NCI-H526 treated with DMSO at 0.1 percent for 48 hours (cell line): ENCODE data around the gene DCDC2B.

Experiments used
- DNase-seq: peaks from one replicate; lab custom pipeline; 2025; lab: John Stamatoyannopoulos, UW

Gene DCDC2B

DNA sequence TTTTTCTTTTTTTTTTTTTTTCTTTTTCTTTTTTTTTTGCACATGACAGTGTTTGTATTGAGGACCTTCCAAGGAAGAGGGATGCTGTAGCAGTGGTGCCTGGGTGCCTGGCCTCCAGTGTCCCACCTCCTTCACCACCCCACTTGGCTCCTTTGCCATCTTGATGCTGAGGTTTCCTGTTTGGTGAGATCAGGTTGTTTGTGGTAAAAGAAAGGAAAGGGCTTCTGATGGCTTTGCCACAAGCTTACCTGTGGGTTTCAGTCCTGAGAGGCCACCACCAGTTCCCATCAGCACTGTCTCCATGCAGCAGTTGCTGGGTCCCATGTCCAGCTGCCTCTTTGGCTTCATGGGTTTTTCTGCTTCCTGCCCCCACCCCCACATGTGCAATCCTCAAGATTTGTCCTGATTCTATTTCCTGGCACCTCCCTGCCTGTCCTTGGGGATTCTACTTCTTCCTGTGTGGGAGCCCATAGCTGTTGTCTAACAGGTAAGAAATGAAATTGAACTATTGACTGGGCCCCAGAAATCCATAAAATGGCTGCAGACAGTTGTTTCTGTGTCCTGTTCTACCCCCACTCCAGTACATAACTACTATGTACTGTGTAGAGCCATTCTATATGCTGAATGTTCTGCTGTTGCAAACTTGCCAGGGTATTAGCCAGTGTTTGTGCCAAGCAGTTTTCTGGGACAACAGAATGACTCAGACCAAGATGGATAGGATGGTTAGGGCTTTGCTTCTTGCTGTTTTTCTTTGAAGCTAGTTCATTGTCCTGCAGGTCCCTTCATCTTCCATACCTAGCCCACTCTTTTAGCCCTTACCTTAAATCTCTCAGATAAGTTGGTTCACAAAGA lies 12.7 kb upstream of the DCDC2B start:
- no peak for DNase-seq

GRCh38 chr1:32197074-32197473 lies 11.8 kb upstream of the DCDC2B start:
- DNase-seq: no peak

DNA sequence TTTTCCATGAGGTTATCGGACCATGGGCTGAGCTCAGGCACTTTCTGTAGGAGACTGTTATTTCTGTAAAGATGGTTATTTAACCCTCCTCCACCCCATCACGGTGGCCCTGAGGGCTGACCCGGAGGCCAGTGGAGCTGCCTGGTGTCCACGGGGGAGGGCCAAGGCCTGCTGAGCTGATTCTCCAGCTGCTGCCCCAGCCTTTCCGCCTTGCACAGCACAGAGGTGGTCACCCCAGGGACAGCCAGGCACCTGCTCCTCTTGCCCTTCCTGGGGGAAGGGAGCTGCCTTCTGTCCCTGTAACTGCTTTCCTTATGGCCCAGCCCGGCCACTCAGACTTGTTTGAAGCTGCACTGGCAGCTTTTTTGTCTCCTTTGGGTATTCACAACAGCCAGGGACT lies 11.1 kb upstream of the DCDC2B start:
- DNase-seq: no peak

GRCh38 chr1:32198237-32199042 lies 10.4 kb upstream of the DCDC2B start:
- DNase-seq: no peak

- no peak for DNase-seq
These were observed 9.7 kb upstream of the DCDC2B start for GRCh38 chr1:32199043-32199716.

- no peak for DNase-seq
These were observed 9.2 kb upstream of the DCDC2B start for GRCh38 chr1:32199717-32200072.

DNA sequence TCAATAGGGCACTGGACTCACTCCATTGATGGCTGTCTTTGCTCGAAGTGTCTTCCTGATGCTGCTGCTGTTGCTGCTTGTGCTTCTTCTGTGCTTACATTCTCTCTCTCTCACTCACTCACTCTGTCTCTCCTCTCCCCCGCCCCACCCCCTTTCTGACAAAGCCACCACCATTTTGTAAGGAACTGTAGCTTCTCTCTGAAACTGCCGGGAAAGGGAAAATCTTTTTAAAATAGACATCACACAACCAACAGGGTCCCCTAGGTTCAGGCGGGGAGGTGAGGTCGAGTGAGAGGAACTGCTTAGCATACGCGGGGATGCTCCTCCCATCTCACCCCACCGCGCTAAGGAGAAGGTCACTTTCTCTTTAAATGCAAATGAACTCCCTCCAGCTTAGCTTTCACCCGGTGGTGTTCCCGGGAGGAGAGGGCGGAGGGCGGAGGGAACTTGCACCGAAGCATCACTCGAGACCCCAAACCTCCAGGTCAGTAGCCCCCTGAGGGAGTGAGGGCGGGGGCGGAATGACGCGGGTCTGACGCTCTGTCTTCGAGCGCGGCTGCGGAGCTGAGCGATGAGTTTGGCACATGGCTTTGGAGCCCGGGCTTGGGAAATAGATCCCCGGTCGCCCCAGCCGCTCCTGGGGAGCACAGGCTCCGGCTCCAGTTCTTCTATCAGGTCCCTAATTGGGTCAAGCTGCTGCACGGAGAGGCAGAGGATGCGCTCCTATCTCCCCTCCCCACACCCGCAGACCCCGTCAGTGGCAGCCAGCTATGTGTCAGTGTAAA lies 8.5 kb upstream of the DCDC2B start, which contains the start of gene CCDC28B:
CCDC28B (plus strand) TSS at position 370 of the 785 bp plus-strand sequence. CDS start 1,341 bp downstream, outside the sequence.
- DNase-seq: peak; percentile 40

- peak; percentile 29 for DNase-seq
These were observed 7.7 kb upstream of the DCDC2B start for GRCh38 chr1:32201011-32201855.

DNA sequence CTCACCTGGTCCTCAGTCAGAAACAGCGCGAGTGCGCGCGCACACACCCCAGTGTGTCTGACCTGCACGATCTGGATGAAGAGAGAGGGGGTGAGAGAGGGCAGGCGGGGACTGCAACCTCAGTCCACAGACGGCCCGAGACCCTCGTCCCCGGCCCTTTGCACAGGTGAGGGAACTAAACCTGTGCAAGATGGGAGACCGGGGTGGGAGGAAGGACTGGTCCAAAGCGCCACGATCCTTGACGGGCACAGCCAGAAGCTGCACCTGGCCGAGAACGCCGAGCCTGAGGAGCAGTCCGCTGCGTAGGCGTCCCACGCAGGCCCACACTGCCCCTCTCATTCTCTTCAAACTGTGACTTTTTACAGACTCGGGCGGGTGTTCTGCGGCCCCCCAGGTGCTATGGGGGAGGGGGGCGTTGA lies 3.9 kb upstream of the DCDC2B start:
- DNase-seq: no peak

DNA sequence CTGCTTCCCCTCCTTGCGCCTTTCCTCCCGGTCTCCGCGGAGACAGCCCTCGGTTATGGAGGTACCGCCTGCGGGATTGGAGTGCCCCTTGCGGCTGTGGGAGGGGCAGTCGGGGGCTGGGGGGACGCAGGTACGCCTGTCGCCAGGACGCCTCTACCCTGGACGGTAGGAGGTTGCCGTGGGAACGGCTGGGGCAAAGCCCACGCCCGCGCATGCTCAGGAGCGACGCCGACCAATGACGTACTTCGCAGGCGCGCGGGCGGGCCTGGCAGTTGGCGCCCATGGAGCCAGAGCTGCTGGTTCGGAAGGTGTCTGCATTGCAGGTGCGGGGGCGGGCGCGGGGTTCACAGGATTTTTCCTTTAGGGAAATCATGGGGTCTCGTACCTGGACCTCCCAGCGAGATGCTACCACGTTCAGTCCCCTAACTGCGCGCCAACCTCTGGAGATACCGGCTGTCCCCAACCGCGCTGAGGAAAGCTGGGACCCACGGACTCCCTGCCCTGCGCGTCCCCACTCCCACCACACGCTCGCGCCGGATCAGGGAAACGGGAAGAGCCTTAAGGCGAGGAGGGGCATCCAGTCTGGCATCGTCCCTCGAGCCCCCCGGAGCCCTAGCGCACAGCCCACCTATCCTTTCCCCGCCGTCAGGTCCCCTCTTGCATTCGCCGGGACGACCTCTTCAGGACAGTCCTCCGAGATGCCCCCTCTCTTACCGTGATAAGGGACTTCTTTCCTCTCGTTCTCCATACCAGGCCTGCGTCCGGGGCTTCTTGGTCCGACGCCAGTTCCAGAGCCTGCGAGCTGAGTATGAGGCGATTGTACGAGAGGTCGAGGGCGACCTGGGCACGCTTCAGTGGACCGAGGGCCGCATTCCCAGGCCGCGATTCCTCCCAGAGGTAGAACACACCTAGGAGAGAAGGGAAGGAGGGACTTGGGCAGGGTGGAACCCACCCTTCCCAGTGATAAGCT lies 3.2 kb upstream of the DCDC2B start, which contains the start of gene IQCC:
IQCC (plus strand) TSS at position 271 of the 970 bp plus-strand sequence; CDS start at position 282, 11 bp downstream.
- DNase-seq: peak; percentile 74

- no peak for DNase-seq
These were observed 420 bp upstream of the DCDC2B start for GRCh38 chr1:32208469-32208868.

DNA sequence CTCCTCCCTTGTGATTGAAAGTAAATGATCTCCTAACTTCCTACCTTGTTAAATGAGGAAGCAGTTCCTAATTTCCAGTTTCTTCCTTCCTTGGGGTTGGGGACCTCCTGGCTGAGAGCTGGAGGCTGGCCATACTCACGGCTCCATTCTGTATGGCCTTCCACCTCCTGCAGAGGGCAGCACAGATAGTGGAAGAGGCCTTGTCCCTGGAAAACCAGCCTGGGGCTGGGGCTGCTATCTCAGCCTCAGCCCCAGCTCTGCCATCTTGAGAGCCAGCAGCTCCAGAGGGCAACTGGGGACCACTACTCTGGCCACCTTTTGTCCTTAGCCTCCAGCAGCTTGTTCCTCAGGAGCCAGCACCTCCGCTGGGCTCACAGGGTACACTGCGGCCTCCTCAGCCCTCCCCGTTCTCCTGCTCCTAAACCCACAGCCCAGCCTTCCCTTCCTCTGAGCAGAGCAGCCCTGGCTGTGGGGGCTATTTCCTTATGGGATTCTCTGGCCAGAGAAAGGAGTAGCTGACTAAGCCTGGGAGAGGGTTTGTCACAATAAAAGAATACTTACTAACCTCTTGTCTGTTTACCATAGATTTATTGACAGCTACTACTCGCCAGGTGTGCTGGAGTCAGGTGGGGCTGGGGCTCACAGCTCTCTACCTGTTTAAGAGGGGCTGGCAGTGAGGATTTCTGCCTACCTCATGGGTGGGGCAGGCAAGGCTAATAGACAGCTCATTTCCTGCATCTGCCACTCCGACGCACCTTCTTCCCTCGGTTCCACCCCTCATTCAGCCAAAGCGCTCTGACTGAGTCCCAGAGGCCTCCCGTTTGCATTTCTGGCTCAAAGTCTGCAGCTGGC lies 7.0 kb downstream of the DCDC2B start:
- peak; percentile 13 for DNase-seq

GRCh38 chr1:32216566-32216965 lies 7.7 kb downstream of the DCDC2B start:
- no peak for DNase-seq

- no peak for DNase-seq
These were observed 10.1 kb downstream of the DCDC2B start for GRCh38 chr1:32219022-32219421.

DNA sequence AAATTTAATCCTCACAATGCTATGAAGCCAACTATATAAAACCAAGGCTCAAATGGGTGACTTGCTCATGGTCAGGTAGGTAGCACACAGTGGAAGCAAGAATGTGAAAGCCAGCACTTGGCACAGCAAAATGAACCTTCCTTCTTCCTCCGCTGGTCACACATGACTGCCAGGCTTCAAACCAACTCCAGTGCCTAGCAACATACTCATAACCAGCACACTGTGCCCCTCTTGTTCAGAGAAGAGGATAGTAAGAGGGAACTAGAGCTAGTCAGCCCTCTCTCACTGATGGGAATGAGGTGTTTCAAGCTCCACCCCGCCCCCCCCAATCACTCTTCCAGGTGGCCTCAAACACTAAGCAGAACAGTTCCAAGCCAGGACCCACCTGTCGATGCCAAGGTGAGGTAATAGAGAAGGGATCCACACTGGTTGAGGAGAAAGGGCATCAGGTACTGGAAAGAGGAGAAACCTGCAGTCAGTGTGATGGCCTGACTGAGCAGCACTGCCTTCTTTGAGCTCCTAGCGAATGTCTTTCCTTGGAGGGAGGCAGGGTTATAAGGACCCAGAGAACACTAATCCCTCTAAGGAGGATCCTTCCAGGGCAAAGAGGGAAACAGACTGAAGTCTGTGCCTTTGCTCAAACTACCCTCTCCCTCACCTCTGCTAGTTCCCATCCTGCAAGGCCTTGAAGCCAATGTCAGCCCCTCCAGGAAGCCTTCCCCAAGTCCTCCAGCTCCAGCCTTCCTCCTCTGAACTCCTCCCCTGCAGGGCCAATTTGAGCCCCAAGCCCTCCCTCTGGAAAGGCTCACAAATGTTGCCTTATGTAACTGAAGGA lies 12.1 kb downstream of the DCDC2B start:
- no peak for DNase-seq

- no peak for DNase-seq
These were observed 12.7 kb downstream of the DCDC2B start for GRCh38 chr1:32221581-32221979.

GRCh38 chr1:32221980-32222755 lies 13.3 kb downstream of the DCDC2B start, which contains the start of the genes EIF3I and TMEM234:
Gene EIF3I, plus strand, starts transcription at chr1:32222407. Its CDS starts 35 bp downstream, at chr1:32222442.
Gene TMEM234, minus strand, starts transcription at chr1:32222353. Its CDS starts 31 bp downstream, at chr1:32222322.
- peak; percentile 59 for DNase-seq
